Measurements from ENCODE around the gene GKN1.

The GKN1 gene

DNA sequence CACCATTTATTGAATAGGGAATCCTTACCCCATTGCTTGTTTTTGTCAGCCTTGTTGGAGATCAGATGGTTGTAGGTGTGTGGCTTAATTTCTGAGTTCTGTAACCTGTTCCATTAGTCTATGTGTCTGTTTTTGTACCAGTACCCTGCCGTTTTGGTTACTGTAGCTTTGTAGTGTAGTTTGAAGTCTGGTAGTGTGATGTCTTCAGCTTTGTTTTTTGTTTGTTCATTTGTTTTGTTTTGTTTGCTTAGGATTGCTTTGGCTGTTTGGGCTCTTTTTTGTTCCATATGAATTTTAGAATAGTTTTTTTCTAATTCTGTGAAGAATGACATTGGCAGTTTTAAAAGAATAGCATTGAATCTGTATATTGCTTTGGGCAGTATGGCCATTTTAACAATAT, 34.5 kb upstream of the GKN1 start:
- H2BK12ac ChIP-seq (ENCODE audit: low read length in 2 of 2): no peak overlapping the region
- H3K18ac ChIP-seq (ENCODE audit: low read depth in 1 of 2, low read length in 2 of 2): no peak overlapping the region
- no peak overlapping the region for H2BK5ac ChIP-seq (ENCODE audit: low read depth, low read length, poor library complexity, severe bottlenecking)
- DNase-seq: no peak
- H2AK5ac ChIP-seq (ENCODE audit: low read length, severe bottlenecking): no peak overlapping the region
- H4K91ac ChIP-seq (ENCODE audit: low read length): no peak overlapping the region
- no peak overlapping the region for H3K23ac ChIP-seq (ENCODE audit: low read length in 2 of 2)
- no peak overlapping the region for H3K4me3 ChIP-seq (ENCODE audit: insufficient read depth in 1 of 2, low read depth in 1 of 2, low read length in 2 of 2)
- H3K4me1 ChIP-seq (ENCODE audit: control insufficient read depth, insufficient read depth, low read depth, low read length): peaks cover 20% of the 10 kb centered on the region
- H4K8ac ChIP-seq (ENCODE audit: low read length): no peak overlapping the region
- H3K14ac ChIP-seq (ENCODE audit: low read length in 2 of 2): no peak overlapping the region
- 100% methylated on average over 1 of the region's 1 CpG for whole genome bisulfite sequencing
- no peak overlapping the region for H3K9ac ChIP-seq (ENCODE audit: low read length)
- H3K27me3 ChIP-seq (ENCODE audit: control insufficient read depth in 1 of 2, insufficient read depth in 1 of 2, low read length in 2 of 2): no peaks in the 10 kb centered on the region
- H3K9me3 ChIP-seq (ENCODE audit: control insufficient read depth, low read length): peaks cover 13% of the 10 kb centered on the region
- no peak overlapping the region for H2BK15ac ChIP-seq (ENCODE audit: low read depth, poor library complexity, severe bottlenecking)
- no peak overlapping the region for H2AFZ ChIP-seq (ENCODE audit: low read depth, low read length)
- H3K79me1 ChIP-seq (replicated peaks; ENCODE audit: low read length, poor library complexity, severe bottlenecking): no peaks in the 10 kb centered on the region
- no peak overlapping the region for H3K4me2 ChIP-seq (ENCODE audit: low read length, poor library complexity, severe bottlenecking)
- H3K4ac ChIP-seq (ENCODE audit: low read depth in 1 of 2, low read length in 2 of 2): no peak overlapping the region
- no peaks in the 10 kb centered on the region for H3K36me3 ChIP-seq (ENCODE audit: control insufficient read depth in 1 of 2, insufficient read depth in 2 of 2, low read depth in 1 of 2, low read length in 2 of 2)
- no peak overlapping the region for H2BK120ac ChIP-seq (ENCODE audit: low read depth, low read length)
- H3K27ac ChIP-seq (ENCODE audit: low read length, poor library complexity, severe bottlenecking): no peak overlapping the region

DNA sequence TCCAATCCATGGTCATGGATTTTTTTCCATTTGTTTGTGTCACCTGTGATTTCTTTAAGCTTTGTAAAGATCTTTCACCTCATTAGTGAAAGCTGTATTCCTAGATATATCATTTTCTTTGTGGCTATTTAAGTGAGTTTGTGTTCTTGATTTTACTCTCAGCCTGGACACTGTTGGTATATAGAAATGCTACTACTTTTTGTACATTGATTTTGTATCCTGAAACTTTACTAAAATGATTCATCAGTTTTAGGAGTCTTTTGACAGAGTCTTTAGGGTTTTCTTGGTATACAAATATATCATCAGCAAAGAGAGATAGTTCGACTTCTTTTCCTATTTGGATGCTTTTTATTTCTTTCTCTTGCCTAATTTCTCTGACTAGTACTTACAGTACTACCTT, 34.1 kb upstream of the GKN1 start:
- H3K4me3 ChIP-seq (ENCODE audit: insufficient read depth in 1 of 2, low read depth in 1 of 2, low read length in 2 of 2): no peak overlapping the region
- H3K18ac ChIP-seq (ENCODE audit: low read depth in 1 of 2, low read length in 2 of 2): no peak overlapping the region
- H3K4me2 ChIP-seq (ENCODE audit: low read length, poor library complexity, severe bottlenecking): no peak overlapping the region
- H3K9me3 ChIP-seq (ENCODE audit: control insufficient read depth, low read length): peaks cover 13% of the 10 kb centered on the region
- H3K27ac ChIP-seq (ENCODE audit: low read length, poor library complexity, severe bottlenecking): no peak overlapping the region
- no peak overlapping the region for H2BK5ac ChIP-seq (ENCODE audit: low read depth, low read length, poor library complexity, severe bottlenecking)
- no CpG with 5 or more reads among the region's 1 CpG for WGBS
- H3K23ac ChIP-seq (ENCODE audit: low read length in 2 of 2): no peak overlapping the region
- no peak overlapping the region for H4K91ac ChIP-seq (ENCODE audit: low read length)
- H4K8ac ChIP-seq (ENCODE audit: low read length): no peak overlapping the region
- no peak overlapping the region for H2BK12ac ChIP-seq (ENCODE audit: low read length in 2 of 2)
- peaks cover 20% of the 10 kb centered on the region for H3K4me1 ChIP-seq (ENCODE audit: control insufficient read depth, insufficient read depth, low read depth, low read length)
- H3K4ac ChIP-seq (ENCODE audit: low read depth in 1 of 2, low read length in 2 of 2): no peak overlapping the region
- no peak overlapping the region for H3K9ac ChIP-seq (ENCODE audit: low read length)
- H3K27me3 ChIP-seq (ENCODE audit: control insufficient read depth in 1 of 2, insufficient read depth in 1 of 2, low read length in 2 of 2): no peaks in the 10 kb centered on the region
- H3K36me3 ChIP-seq (ENCODE audit: control insufficient read depth in 1 of 2, insufficient read depth in 2 of 2, low read depth in 1 of 2, low read length in 2 of 2): no peaks in the 10 kb centered on the region
- H3K79me1 ChIP-seq (replicated peaks; ENCODE audit: low read length, poor library complexity, severe bottlenecking): no peaks in the 10 kb centered on the region
- no peak overlapping the region for H2BK15ac ChIP-seq (ENCODE audit: low read depth, poor library complexity, severe bottlenecking)
- no peak overlapping the region for H2AFZ ChIP-seq (ENCODE audit: low read depth, low read length)
- H2AK5ac ChIP-seq (ENCODE audit: low read length, severe bottlenecking): no peak overlapping the region
- no peak overlapping the region for H2BK120ac ChIP-seq (ENCODE audit: low read depth, low read length)
- DNase-seq: no peak
- H3K14ac ChIP-seq (ENCODE audit: low read length in 2 of 2): no peak overlapping the region

GRCh38 chr2:68942827-68943226, 31.6 kb upstream of the GKN1 start:
- H3K27me3 ChIP-seq (ENCODE audit: control insufficient read depth in 1 of 2, insufficient read depth in 1 of 2, low read length in 2 of 2): no peaks in the 10 kb centered on the region
- no peak overlapping the region for H3K4ac ChIP-seq (ENCODE audit: low read depth in 1 of 2, low read length in 2 of 2)
- no peak overlapping the region for H2BK120ac ChIP-seq (ENCODE audit: low read depth, low read length)

DNA sequence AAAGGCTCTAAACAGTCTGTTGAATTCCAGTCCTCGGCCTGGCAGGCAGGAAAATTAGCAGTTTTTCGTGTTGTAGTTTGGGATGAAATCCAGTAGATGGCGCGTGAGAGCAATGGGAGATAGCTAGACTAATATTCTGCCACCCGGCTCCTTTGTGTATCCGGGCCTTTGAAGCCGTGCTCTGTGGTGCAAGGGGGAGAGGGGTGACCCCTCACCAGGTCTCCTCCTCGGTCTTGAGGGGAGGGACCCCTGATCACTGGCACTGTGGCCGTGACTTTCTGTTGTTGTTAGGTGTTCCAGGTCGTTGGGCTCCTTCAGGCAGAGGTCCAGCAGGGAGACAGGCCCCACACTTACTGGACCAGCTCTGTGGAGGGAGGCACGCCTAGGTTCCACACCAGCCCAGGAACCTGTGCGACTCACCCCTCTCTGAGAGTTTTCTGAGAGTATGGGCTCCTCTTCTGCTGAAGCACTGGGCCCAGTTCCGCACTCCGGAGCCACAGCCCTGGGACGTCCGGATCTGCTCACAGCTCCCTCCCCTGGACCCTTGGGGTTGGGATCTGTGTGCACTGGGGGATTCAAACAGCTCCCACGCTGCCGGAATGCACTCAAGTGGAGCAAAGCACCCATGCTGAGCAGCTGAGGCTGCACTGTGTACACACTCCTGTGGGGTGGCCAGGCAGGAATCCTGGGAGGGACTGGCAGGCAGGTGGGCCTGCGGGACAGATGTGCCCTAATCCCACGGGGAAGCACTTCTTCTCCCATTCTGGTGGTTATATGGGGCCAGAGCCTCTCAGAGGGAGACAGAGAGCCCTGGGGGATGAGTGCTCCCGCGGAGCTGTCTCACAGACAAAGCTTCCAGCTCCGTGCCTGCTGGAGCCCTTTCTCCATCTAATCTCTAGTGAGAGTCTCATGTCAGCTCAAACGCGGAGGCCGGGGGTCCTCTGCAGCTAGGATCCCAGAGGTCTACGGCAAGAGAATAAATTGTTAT, 30.6 kb upstream of the GKN1 start:
- Histone ChIP-seq H3K4me1 (ENCODE audit: control insufficient read depth, insufficient read depth, low read depth, low read length) (peaks cover 10% of the 10 kb centered on the region), H3K9ac (ENCODE audit: low read length) (peak overlapping the region; percentile 28), H4K91ac (ENCODE audit: low read length) (peak overlapping the region; percentile 65), H3K79me1 (replicated peaks; ENCODE audit: low read length, poor library complexity, severe bottlenecking) (no peaks in the 10 kb centered on the region), H2AFZ (ENCODE audit: low read depth, low read length) (peak overlapping the region; percentile 83), H3K14ac (ENCODE audit: low read length in 2 of 2) (peak overlapping the region in 1 of 2 experiments; percentile 41), H3K36me3 (ENCODE audit: control insufficient read depth in 1 of 2, insufficient read depth in 2 of 2, low read depth in 1 of 2, low read length in 2 of 2) (no peaks in the 10 kb centered on the region), H3K4ac (ENCODE audit: low read depth in 1 of 2, low read length in 2 of 2) (peak overlapping the region; percentile 61 to 88), H3K23ac (ENCODE audit: low read length in 2 of 2) (no peak overlapping the region), H3K9me3 (ENCODE audit: control insufficient read depth, low read length) (peaks cover 13% of the 10 kb centered on the region), H3K27me3 (ENCODE audit: control insufficient read depth in 1 of 2, insufficient read depth in 1 of 2, low read length in 2 of 2) (no peaks in the 10 kb centered on the region), H3K4me3 (ENCODE audit: insufficient read depth in 1 of 2, low read depth in 1 of 2, low read length in 2 of 2) (no peak overlapping the region), H2BK12ac (ENCODE audit: low read length in 2 of 2) (peak overlapping the region; percentile 51 to 93), H4K8ac (ENCODE audit: low read length) (peak overlapping the region; percentile 100), H2BK120ac (ENCODE audit: low read depth, low read length) (peak overlapping the region; percentile 39), H3K4me2 (ENCODE audit: low read length, poor library complexity, severe bottlenecking) (peak overlapping the region; percentile 13), H3K27ac (ENCODE audit: low read length, poor library complexity, severe bottlenecking) (peak overlapping the region; percentile 91), H2BK5ac (ENCODE audit: low read depth, low read length, poor library complexity, severe bottlenecking) (peak overlapping the region; percentile 83), H2BK15ac (ENCODE audit: low read depth, poor library complexity, severe bottlenecking) (peak overlapping the region; percentile 65), H3K18ac (ENCODE audit: low read depth in 1 of 2, low read length in 2 of 2) (peak overlapping the region; percentile 73 to 88), H2AK5ac (ENCODE audit: low read length, severe bottlenecking) (peak overlapping the region; percentile 27)
- peak; percentile 73 for DNase-seq
- 39% methylated on average over 27 of the region's 27 CpGs for WGBS

More at GRCh38 chr2:68942827-68943226, 31.6 kb upstream of the GKN1 start:
- Histone ChIP-seq H3K23ac (ENCODE audit: low read length in 2 of 2) (no peak overlapping the region), H3K14ac (ENCODE audit: low read length in 2 of 2) (no peak overlapping the region), H3K4me2 (ENCODE audit: low read length, poor library complexity, severe bottlenecking) (no peak overlapping the region), H3K4me1 (ENCODE audit: control insufficient read depth, insufficient read depth, low read depth, low read length) (peaks cover 10% of the 10 kb centered on the region), H3K36me3 (ENCODE audit: control insufficient read depth in 1 of 2, insufficient read depth in 2 of 2, low read depth in 1 of 2, low read length in 2 of 2) (no peaks in the 10 kb centered on the region), H4K8ac (ENCODE audit: low read length) (no peak overlapping the region), H2AFZ (ENCODE audit: low read depth, low read length) (no peak overlapping the region), H2BK5ac (ENCODE audit: low read depth, low read length, poor library complexity, severe bottlenecking) (no peak overlapping the region), H3K9ac (ENCODE audit: low read length) (no peak overlapping the region), H2BK12ac (ENCODE audit: low read length in 2 of 2) (no peak overlapping the region), H4K91ac (ENCODE audit: low read length) (no peak overlapping the region), H3K9me3 (ENCODE audit: control insufficient read depth, low read length) (peaks cover 13% of the 10 kb centered on the region), H2BK15ac (ENCODE audit: low read depth, poor library complexity, severe bottlenecking) (no peak overlapping the region), H3K18ac (ENCODE audit: low read depth in 1 of 2, low read length in 2 of 2) (no peak overlapping the region), H2AK5ac (ENCODE audit: low read length, severe bottlenecking) (no peak overlapping the region), H3K4me3 (ENCODE audit: insufficient read depth in 1 of 2, low read depth in 1 of 2, low read length in 2 of 2) (no peak overlapping the region), H3K79me1 (replicated peaks; ENCODE audit: low read length, poor library complexity, severe bottlenecking) (no peaks in the 10 kb centered on the region), H3K27ac (ENCODE audit: low read length, poor library complexity, severe bottlenecking) (no peak overlapping the region)
- DNase-seq: no peak
